RCC 7860 (cell line): Measurements from ENCODE around the gene WNK2.
A peak's percentile ranks its signal among the peaks of the same experiment; 100 is the strongest.
"Not testable (repeated sequence)": the region's sequence is repeated elsewhere in the genome, so short reads cannot be mapped to it uniquely, and the experiment has no call there.

Experiments used
- DNase-seq: peaks from one replicate; pipeline ENCODE4 v3.0.0-alpha.2; 2015; ENCODE audit warnings: low spot score
- FAIRE-seq: peaks from 2 replicates; lab custom pipeline; 2012; peaks lifted over from hg19 to GRCh38; lab: Jason Lieb, UNC

WNK2 gene

GRCh38 chr9:93321220-93321610 lies 137.3 kb downstream of the WNK2 start:
- FAIRE-seq (no peak), DNase-seq (no peak)

DNA sequence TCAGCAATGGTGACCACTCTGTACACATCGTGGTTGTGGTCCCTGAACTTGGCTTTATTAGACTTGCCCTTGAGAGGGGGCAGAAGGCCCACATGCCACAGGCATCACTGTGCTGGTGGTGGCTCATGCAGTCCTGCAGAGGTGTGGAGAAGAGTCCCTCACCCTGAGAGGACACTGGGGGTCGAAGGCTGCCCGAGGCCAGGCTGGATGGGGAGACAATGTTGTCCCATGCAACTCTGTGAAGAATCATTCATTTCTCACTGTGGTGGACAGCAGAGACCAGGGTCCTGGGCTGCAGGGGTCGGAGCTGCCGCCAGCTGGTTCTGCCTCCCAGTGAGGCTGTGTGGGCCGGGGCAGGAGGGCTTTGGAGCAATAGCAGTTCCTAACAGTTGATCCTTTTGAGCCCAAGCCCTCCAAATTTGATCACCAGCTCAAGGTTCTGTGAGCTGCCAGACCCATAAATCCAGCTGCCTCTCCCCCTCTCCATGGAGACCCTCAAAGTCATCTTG lies 139.6 kb downstream of the WNK2 start:
- not testable (repeated sequence) for DNase-seq, FAIRE-seq

DNA sequence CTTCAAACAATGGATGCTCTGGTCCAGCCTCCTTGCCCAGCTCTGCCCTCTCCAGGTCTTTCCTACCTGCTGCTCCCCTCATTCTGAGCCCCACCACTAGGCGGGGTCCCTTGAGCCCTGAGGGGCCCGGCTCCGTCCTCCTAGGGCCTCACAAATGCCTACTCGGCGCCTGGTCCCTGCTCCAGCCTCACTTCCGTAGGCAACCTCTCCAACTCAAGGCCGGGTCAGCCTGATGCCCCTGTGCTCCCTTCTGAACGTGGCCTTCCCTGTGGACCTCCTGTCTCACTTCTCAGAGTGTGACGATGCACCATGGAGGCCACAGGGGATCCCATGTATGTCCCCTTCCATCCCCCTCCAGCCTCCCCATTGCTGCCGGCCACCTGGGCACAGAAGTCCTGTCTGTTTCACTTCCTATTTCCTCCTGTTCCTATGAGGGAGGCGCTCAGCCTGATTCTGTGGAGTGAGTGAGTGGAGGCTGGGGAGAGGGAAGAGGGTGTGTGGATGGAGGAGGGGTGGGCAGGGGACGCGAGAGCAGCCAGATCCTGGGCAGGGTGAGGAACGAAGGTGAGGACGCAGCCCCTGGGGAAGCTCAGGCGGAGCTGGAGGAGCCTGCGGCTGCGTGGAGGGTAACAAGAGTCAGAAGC lies 140.4 kb downstream of the WNK2 start:
- FAIRE-seq: no peak

DNA sequence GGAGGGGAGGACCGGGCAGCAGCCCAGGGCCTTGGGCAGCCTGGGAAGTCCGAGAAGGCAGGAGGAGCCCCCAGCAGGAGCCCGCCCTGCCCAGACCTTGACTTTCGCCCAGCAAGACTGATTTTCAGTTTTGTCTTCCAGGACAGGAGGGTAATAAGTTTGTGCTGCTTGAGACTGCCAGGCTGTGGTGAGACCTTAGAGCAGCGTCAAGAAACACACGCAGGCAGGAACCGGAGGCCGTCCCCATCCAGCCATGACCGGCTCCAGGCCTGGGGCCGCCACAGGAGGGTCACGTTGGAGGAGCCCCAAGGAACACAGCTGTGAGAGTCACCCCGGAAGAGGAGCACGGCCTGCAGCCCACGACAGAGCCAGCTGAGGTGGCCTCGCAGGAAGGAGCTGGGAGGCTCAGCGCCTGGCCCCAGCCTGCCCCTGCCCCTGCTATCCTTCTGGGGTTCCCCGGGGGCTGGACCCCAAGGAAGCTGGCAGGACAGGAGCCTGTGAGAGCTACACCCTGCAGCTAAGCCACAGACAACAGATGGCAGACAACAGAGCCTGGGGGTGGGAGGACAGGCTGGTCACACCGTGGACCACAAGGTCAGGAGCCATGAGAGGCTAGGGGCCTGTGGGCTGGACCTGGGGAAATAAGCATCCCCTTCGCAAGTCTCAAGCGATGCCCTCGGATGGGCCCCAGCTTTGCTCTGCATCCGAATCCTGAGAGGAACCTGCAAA lies 141.5 kb downstream of the WNK2 start:
- DNase-seq (no peak), FAIRE-seq (no peak)

More for the DNA sequence above, 140.4 kb downstream of the WNK2 start:
- no peak for DNase-seq

DNA sequence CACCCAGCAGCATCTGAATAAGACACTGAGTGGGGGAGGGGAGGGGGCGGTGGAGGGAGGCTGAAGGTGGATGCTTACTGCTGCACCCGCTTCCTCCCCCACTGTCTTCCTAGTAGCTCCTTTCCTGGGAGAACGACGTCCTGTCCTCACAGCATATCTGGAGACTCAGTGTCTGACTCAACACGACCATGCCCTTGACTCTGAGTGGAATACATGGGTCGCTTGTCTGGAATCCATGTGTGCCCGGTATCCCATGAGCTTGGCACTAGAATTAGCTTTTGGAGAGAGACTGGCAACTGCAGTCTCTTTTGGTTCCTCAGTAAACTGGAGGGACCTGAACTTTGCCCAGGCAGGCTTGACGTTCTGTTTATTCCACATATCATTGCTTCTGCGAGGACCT lies 142.1 kb downstream of the WNK2 start:
- FAIRE-seq (no peak), DNase-seq (no peak)

DNA sequence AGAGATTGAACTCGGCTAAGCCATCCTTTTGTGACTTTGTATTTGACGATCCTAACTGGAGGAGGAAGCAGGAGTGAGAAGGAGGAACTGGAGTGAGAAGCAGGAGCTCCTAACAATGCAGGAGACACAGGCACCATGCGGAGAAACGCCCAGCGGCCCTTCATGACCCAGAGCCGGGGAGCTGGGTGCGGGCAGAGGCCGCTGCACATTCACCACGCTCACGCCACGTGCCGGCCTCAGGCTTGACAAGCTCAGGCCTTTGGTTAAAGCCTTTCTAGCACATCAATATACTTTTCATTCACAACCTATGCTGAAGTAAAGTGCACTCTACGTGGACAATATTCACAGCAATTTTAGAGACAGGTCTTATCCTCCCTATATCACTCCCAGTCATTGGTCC lies 142.7 kb downstream of the WNK2 start:
- DNase-seq (no peak), FAIRE-seq (no peak)

- no peak for DNase-seq
- no peak for FAIRE-seq
Observed at GRCh38 chr9:93329629-93330280, 145.8 kb downstream of the WNK2 start.

DNA sequence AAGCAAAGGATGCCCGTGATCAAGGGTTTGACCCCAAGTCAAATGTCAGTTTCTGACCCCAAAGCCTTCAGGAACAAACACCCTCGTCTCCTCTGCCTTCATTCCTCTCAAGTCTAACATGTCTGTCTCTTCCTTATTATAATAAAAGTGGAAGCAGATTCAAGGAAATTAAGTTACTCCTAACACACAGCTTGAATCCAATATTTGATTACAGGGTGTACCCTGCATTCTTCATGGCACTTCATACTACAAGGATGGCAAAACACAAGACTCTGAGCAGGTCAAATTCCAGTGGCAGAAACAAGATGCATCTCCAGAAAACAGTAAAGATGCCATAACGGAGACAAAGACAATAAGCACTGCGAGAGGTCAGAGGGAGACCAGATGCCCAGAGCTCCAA lies 148.4 kb downstream of the WNK2 start:
- DNase-seq: no peak
- FAIRE-seq: no peak

- FAIRE-seq (no peak), DNase-seq (no peak)
Observed at GRCh38 chr9:93336720-93337119, 152.8 kb downstream of the WNK2 start.

GRCh38 chr9:93338196-93338595 lies 154.3 kb downstream of the WNK2 start:
- FAIRE-seq, DNase-seq: not testable (repeated sequence)

GRCh38 chr9:93340091-93340490 lies 156.2 kb downstream of the WNK2 start:
- DNase-seq (no peak), FAIRE-seq (no peak)

GRCh38 chr9:93341820-93342219 lies 157.9 kb downstream of the WNK2 start:
- FAIRE-seq, DNase-seq: not testable (repeated sequence)

DNA sequence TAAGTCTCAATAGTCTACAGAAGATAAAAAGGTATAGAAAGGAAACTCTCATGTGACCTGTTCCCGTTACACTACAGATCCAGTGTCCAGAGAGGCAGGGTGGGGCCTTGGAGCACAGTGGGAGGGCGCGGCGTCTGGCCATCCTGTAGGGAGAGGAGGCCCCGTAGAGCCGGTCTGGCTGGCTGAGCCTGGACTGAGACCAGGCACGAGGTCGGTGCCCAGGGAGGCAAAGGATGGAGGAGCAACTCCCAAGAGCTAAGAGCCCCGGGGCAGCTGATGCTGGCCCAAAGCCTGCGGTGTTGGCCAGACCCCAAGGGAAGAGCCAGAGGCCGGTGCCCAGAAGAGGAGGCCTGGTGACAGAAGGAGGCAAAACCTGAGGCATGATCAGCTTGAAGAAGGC lies 158.5 kb downstream of the WNK2 start:
- FAIRE-seq, DNase-seq: not testable (repeated sequence)

DNA sequence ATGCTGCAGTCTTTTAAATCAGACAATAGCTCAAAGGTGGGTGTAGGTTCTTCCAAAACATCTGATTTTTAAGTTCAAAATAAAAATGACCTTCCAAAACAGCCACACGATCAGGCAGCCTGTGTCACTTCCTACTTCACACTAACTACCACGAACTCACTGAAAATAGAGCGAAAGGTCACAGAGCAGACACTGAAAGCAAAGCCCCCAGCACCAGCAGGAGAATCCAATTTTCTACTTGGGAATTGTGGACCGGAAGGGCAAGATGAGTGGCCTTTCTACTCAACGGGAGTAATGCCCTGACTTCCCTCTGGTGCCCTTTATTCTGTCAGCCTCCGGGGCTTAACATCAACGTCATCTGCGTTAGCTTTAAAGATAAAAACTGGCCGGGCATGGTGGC lies 159.7 kb downstream of the WNK2 start:
- no peak for FAIRE-seq
- no peak for DNase-seq

DNA sequence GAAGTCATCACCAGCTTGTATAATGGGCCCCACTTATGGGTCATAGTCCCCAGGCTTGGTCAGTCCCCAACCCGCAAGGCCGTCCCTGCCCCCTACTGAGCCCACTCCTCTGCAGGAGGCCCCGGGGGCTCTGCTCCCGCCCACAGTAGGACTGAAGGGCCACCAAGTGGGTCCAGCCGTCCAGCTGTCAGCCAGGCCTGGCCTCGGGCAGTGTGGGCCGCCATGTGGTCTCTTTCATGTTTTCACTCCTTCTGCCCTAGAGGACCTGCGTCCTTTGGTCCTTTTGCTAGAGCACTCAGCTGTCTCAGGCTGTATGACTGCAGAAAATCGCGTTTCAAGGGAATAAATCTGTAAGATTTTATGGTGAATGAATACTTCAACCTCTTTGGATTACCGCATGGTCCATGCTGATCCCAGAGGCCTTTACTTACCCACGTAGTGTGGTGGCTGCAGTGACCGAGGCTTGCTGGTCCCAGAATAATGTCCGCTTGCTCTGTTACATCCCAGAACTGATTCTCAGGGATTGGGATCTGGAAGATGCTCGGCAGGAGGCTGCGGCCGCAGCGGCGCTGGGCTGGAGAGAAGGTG lies 161.8 kb downstream of the WNK2 start:
- no peak for DNase-seq
- no peak for FAIRE-seq

DNA sequence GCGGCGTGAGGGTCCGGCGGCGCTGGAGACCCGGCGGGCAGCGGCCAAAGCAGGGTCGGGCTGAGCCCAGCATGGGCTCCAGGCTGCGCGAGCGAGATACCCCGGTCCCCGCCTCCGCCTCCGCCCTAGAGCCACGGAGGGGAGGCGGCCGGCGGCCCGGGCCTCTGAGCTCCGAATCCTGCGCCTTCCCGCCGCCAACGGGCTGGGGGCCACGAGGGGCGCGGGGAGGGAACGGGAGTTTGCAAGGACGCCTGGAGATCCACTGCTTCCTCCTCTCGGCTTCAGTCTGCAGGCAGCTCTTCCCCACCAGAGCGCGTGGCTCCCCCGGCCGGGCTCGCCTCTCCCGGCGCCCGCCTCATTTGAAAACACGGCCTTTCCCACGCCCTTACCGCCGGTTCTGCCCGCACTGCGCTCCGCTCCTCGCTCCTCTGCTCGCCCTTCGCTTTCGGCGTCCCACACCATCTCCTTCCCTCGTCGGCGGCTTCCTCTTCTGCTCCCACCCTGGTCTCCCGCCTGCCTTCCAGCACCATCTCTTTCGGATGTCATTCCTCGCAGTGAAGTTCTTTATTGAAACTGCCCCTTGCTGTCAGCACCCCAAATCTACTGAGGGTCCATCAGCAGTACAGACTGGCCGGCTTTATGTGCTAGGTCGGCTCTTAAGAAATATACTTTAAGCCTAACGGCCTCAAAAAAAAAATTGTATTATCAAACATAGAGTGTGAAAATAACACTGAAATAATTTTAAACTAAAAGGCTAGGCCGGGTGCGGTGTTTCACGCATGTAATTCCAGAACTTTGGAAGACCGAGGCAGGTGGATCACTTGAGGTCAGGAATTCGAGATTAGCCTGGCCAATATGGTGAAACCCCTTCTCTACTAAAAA lies 162.5 kb downstream of the WNK2 start:
- FAIRE-seq (no peak), DNase-seq (no peak)

DNA sequence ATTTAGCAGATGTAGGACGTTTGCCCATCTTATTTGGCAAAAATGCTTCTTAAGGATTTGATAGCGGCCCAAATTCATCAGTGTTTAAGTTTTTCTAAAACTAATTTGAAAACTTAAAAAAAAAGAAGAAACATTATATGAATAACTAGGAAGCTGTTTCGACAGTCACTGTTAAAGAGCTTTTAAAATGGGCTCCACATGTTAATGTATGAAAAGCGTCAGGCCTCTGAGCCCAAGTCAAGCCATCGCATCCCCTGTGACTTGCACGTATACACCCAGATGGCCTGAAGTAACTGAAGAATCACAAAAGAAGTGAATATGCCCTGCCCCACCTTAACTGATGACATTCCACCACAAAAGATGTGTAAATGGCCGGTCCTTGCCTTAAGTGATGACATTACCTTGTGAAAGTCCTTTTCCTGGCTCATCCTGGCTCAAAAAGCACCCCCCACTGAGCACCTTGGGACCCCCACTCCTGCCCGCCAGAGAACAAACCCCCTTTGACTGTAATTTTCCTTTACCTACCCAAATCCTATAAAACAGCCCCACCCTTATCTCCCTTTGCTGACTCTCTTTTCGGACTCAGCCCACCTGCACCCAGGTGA lies 163.5 kb downstream of the WNK2 start:
- not testable (repeated sequence) for FAIRE-seq, DNase-seq

DNA sequence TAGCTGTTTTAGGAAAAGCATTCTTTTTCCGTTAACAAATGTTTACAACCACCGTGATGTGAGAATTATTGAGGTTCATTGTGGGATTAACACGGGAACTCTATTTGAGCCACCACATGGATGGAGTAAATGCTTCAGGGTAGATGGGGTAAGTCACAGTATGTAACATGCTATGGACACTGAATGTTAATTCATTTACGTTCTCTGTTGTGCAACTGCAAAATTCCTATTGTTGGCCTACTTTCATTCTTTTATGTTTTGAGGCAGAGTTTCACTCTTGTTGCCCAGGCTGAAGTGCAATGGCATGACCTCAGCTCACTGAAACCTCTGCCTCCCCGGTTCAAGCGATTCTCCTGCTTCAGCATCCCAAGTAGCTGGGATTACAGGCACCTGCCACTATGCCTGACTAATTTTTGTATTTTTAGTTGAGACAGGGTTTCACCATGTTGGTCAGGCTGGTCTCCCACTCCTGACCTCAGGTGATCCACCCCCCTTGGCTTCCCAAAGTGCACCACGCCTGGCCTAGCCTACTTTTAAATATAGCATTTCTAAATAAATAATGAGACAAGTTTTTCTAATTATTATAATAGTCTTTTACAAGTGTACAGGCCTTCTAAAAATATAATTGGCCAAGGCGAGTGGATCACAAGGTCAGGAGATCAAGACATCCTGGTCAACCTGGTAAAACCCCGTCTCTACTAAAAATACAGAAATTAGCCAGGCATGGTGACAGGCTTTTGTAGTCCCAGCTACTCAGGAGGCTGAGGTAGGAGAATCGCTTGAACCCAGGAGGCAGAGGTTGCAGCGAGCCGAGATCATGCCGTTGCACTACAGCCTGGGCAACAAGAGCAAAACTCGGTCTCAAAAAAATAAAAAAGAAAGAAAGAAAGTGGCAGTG lies 169.7 kb downstream of the WNK2 start:
- not testable (repeated sequence) for FAIRE-seq, DNase-seq

DNA sequence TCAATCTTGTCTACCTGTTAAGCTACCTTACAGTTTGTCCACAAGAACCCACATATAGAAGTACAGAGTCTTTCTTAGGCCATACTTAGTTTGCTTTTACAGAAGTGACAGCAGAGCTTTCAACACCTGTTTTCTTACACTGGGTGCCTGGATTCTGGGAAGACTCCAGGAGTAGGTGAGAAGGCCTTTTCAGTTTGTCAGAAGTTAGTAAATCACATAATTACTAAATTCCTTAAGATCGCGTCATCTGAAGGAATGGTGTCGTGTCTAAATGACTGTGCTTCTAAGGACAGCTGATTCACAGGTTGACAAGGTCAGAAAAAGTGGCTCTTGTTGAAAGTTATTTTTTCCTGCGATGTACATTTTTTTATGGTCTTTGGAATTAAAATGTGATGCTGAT lies 170.5 kb downstream of the WNK2 start:
- DNase-seq (peak; percentile 24), FAIRE-seq (no peak)
